OCI-LY7 (cell line): Measurements from ENCODE around the gene ARHGEF1. TPM values are rescaled to one million over a fixed set of nuclear protein-coding genes. Genes with fewer than 3 reads are reported as not detected.

Experiments used
- BruUV-seq: library from RNA; stranded (reverse); fragments of 400-500 nt; replicated peaks from 2 replicates; lab custom pipeline; 2021; lab: Mats Ljungman, UMichigan
- CTCF ChIA-PET: fragments of 300-600 bp; sonication (Branson Sonifier 250); formaldehyde crosslinking; loops from one replicate; lab custom pipeline; 2022; ENCODE audit warnings: antibody characterized with exemption; ENCODE audit not compliant: unreplicated experiment; lab: Charles Lee
- POLR2A ChIA-PET: fragments of 300-600 bp; sonication (Branson Sonifier 250); formaldehyde crosslinking; loops from one replicate; lab custom pipeline; 2022; ENCODE audit warnings: antibody characterized with exemption; lab: Charles Lee
- DNase-seq: peaks from one replicate; pipeline ENCODE4 v3.0.0-alpha.2; 2015; ENCODE audit warnings: low spot score
- H2AFZ ChIP-seq: fragments of 200-600 bp; sonication (generic), shearing (Covaris generic); 2 replicates; pipeline ENCODE4 v1.6.1; 2014; ENCODE audit warnings: mild to moderate bottlenecking, antibody characterized with exemption, low read length, moderate library complexity
- H3K27ac ChIP-seq: fragments of 200-600 bp; sonication (generic); 2 replicates; pipeline ENCODE4 v1.5.1; 2014; ENCODE audit warnings: mixed run types, low read depth, mild to moderate bottlenecking, moderate library complexity, low read length, inconsistent platforms; ENCODE audit not compliant: poor library complexity, severe bottlenecking
- H3K36me3 ChIP-seq: fragments of 200-600 bp; sonication (generic); 2 replicates; pipeline ENCODE4 v1.6.1; 2014; ENCODE audit warnings: mild to moderate bottlenecking, antibody characterized with exemption, low read length, moderate library complexity, mixed read lengths; ENCODE audit not compliant: insufficient read depth
- H3K4me1 ChIP-seq: fragments of 200-600 bp; sonication (generic); 2 replicates; pipeline ENCODE4 v1.5.1; 2014; ENCODE audit warnings: mild to moderate bottlenecking, low read length; ENCODE audit not compliant: insufficient read depth, poor library complexity, severe bottlenecking
- H3K4me2 ChIP-seq: fragments of 200-600 bp; sonication (generic); 2 replicates; pipeline ENCODE4 v1.6.1; 2014; ENCODE audit warnings: mild to moderate bottlenecking, low read length
- H3K4me3 ChIP-seq: fragments of 200-600 bp; sonication (generic); 2 replicates; pipeline ENCODE4 v1.5.1; 2014; ENCODE audit warnings: mild to moderate bottlenecking, low read depth, low read length; ENCODE audit not compliant: poor library complexity, severe bottlenecking
- H3K79me2 ChIP-seq: fragments of 200-600 bp; sonication (generic); 2 replicates; pipeline ENCODE4 v1.6.1; 2016; ENCODE audit warnings: low read depth, mild to moderate bottlenecking, low read length, moderate library complexity, mixed read lengths; ENCODE audit not compliant: insufficient read depth
- H3K9me2 ChIP-seq: fragments of 200-600 bp; sonication (generic); 2 replicates; pipeline ENCODE4 v1.6.1; 2016; ENCODE audit warnings: mild to moderate bottlenecking, low read length, mixed read lengths; ENCODE audit not compliant: insufficient read depth
- H3K9me3 ChIP-seq: fragments of 200-600 bp; sonication (generic); 2 replicates; pipeline ENCODE4 v1.6.1; 2014; ENCODE audit warnings: mild to moderate bottlenecking, mixed run types, low read length, mixed read lengths
- H4K20me1 ChIP-seq: fragments of 200-600 bp; sonication (generic); 2 replicates; pipeline ENCODE4 v1.6.1; 2014; ENCODE audit warnings: mild to moderate bottlenecking, antibody characterized with exemption, low read length, moderate library complexity, mixed read lengths; ENCODE audit not compliant: insufficient read depth
- EZH2phosphoT487 ChIP-seq: fragments of 200-600 bp; sonication (generic); IDR thresholded peaks from 2 replicates; pipeline ENCODE4 v1.6.1; 2018; ENCODE audit warnings: low read depth, borderline replicate concordance, mild to moderate bottlenecking, mixed run types, antibody characterized with exemption, low read length, moderate library complexity, mixed read lengths
- intact Hi-C: fragments of 100-400 bp; cut with micrococcal nuclease; formaldehyde crosslinking; loops from one replicate; pipeline ENCODE4 v1.10.0; 2022; ENCODE audit not compliant: unreplicated experiment
- total RNA-seq, 2 experiments: library from RNA; depleted of rRNA in 1 of 2; stranded (reverse); fragments of >200 nt in 1 of 2; shearing (Covaris generic) in 1 of 2; gene quantifications; 2 replicates each; pipeline ENCODE4 v1.2.3, GENCODE V29; 2014 to 2022
- TF ChIP-seq, protein P1 (sequence below): fragments of 200-600 bp; sonication (generic); conservative IDR thresholded peaks from 2 replicates; pipeline ENCODE4 v1.5.1; 2014; ENCODE audit warnings: mild to moderate bottlenecking, antibody characterized with exemption, low read length, moderate library complexity, mixed read lengths

Gene ARHGEF1
- total RNA-seq, 2 experiments from 2014 or later, result 96.9 to 297 TPM

GRCh38 chr19:41907994-41908615, 25.1 kb downstream of the ARHGEF1 start:
- H3K9me3 ChIP-seq, result no peaks in the 10 kb centered on the region
- TF ChIP-seq, protein P1, sequence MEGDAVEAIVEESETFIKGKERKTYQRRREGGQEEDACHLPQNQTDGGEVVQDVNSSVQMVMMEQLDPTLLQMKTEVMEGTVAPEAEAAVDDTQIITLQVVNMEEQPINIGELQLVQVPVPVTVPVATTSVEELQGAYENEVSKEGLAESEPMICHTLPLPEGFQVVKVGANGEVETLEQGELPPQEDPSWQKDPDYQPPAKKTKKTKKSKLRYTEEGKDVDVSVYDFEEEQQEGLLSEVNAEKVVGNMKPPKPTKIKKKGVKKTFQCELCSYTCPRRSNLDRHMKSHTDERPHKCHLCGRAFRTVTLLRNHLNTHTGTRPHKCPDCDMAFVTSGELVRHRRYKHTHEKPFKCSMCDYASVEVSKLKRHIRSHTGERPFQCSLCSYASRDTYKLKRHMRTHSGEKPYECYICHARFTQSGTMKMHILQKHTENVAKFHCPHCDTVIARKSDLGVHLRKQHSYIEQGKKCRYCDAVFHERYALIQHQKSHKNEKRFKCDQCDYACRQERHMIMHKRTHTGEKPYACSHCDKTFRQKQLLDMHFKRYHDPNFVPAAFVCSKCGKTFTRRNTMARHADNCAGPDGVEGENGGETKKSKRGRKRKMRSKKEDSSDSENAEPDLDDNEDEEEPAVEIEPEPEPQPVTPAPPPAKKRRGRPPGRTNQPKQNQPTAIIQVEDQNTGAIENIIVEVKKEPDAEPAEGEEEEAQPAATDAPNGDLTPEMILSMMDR, result no peak
- TF ChIP-seq EZH2phosphoT487, result no peak
- H3K79me2 ChIP-seq, result no peaks in the 10 kb centered on the region
- ChIA-PET CTCF (no interaction called here), POLR2A (no interaction called here)
- H3K4me1 ChIP-seq, result peaks cover 13% of the 10 kb centered on the region
- intact Hi-C loops, result no loop called here
- DNase-seq, result no peak
- H4K20me1 ChIP-seq, result no peaks in the 10 kb centered on the region
- H2AFZ ChIP-seq, result no peak overlapping the region
- H3K4me2 ChIP-seq, result no peak overlapping the region
- H3K27ac ChIP-seq, result no peak overlapping the region
- peaks cover 44% of the 10 kb centered on the region for H3K36me3 ChIP-seq
- no peaks in the 10 kb centered on the region for H3K9me2 ChIP-seq
- no TSS peak for BruUV-seq
- H3K4me3 ChIP-seq, result no peak overlapping the region

- TF ChIP-seq, protein P1, result no peak
- no peak for TF ChIP-seq EZH2phosphoT487
- no peaks in the 10 kb centered on the region for H3K9me2 ChIP-seq
- H3K4me2 ChIP-seq, result no peak overlapping the region
- H3K9me3 ChIP-seq, result no peaks in the 10 kb centered on the region
- H3K4me1 ChIP-seq, result peaks cover 13% of the 10 kb centered on the region
- DNase-seq, result no peak
- H3K79me2 ChIP-seq, result no peaks in the 10 kb centered on the region
- no peak overlapping the region for H2AFZ ChIP-seq
- no peaks in the 10 kb centered on the region for H4K20me1 ChIP-seq
- intact Hi-C loops, result no loop called here
- BruUV-seq, result no TSS peak
- H3K27ac ChIP-seq, result no peak overlapping the region
- H3K36me3 ChIP-seq, result peaks cover 36% of the 10 kb centered on the region
- no peak overlapping the region for H3K4me3 ChIP-seq
- POLR2A ChIA-PET, result no interaction called here
- CTCF ChIA-PET, result no interaction called here
These were observed 25.9 kb downstream of the ARHGEF1 start for GRCh38 chr19:41908724-41909464.

- Histone ChIP-seq H2AFZ (no peak overlapping the region), H3K9me3 (no peaks in the 10 kb centered on the region), H3K4me1 (peaks cover 13% of the 10 kb centered on the region), H3K9me2 (no peaks in the 10 kb centered on the region), H3K27ac (no peak overlapping the region), H3K4me3 (no peak overlapping the region), H3K36me3 (peaks cover 28% of the 10 kb centered on the region), H3K79me2 (no peaks in the 10 kb centered on the region), H3K4me2 (no peak overlapping the region), H4K20me1 (no peaks in the 10 kb centered on the region)
- TF ChIP-seq, protein P1, result no peak
- TF ChIP-seq EZH2phosphoT487, result no peak
- no TSS peak for BruUV-seq
- intact Hi-C loops, result no loop called here
- no peak for DNase-seq
- CTCF ChIA-PET, result no interaction called here
- POLR2A ChIA-PET, result no interaction called here
These were observed 26.7 kb downstream of the ARHGEF1 start for GRCh38 chr19:41909706-41910105.
